Measurements from ENCODE around the gene BTBD18. TPM values are rescaled to one million over a fixed set of nuclear protein-coding genes. Genes with fewer than 3 reads are reported as not detected.

BTBD18 gene
- total and polyA plus RNA-seq, 2 of the 13 experiments (the other 11 are each of a cell fraction or from before 2014, with no cell fraction given) = not detected

- TF ChIP-seq RXRB (CRISPR knock-in tag; IDR thresholded peaks at IDR 0.05; ENCODE audit: borderline replicate concordance) (peak; percentile 47; the same call in 1 of the 2 replicates), SAP130 (CRISPR knock-in tag; IDR thresholded peaks at IDR 0.05; ENCODE audit: low read depth) (peak; percentile 45; the same call in 1 of the 2 replicates), NR2F2 (IDR thresholded peaks at IDR 0.05; ENCODE audit: borderline replicate concordance, low read depth) (peak; percentile 17; the same call in 1 of the 2 replicates), STAG1 (CRISPR knock-in tag; IDR thresholded peaks at IDR 0.05) (0 out of 2 replicates have a peak, but pooled peaks have one; percentile 13), NR2F6 (IDR thresholded peaks at IDR 0.05) (peak; percentile 62; the same call in 1 of the 2 replicates), NR2F6 (CRISPR knock-in tag; IDR thresholded peaks at IDR 0.05) (peak; percentile 2), ZBTB26 (CRISPR knock-in tag; IDR thresholded peaks at IDR 0.05; ENCODE audit: borderline replicate concordance) (0 out of 2 replicates have a peak, but pooled peaks have one; percentile 37), ARID5B (CRISPR knock-in tag; IDR thresholded peaks at IDR 0.05) (peak; percentile 41), ZFX (CRISPR knock-in tag; IDR thresholded peaks at IDR 0.05; ENCODE audit: low read depth) (peak; percentile 18; the same call in 1 of the 2 replicates), GFI1 (CRISPR knock-in tag; IDR thresholded peaks at IDR 0.05; ENCODE audit: borderline replicate concordance) (peak; percentile 71), ZSCAN30 (CRISPR knock-in tag; IDR thresholded peaks at IDR 0.05) (no peak), ETV6 (CRISPR knock-in tag; conservative IDR thresholded peaks at IDR 0.05) (0 out of 2 replicates have a peak, but pooled peaks have one; percentile 24), KDM1A (CRISPR knock-in tag; IDR thresholded peaks at IDR 0.05) (no peak), CREB1 (IDR thresholded peaks at IDR 0.05) (no peak), CREB1 (CRISPR knock-in tag; IDR thresholded peaks at IDR 0.05) (peak; percentile 31; the same call in 1 of the 2 replicates), ELF1 (CRISPR knock-in tag; IDR thresholded peaks at IDR 0.05) (peak; percentile 46; the same call in 1 of the 2 replicates), HNF4A (CRISPR knock-in tag; IDR thresholded peaks at IDR 0.05) (peak; percentile 45; the same call in 1 of the 2 replicates), ELF3 (CRISPR knock-in tag; IDR thresholded peaks at IDR 0.05) (peak; percentile 58; the same call in 1 of the 2 replicates), SALL1 (CRISPR knock-in tag; IDR thresholded peaks at IDR 0.05) (peak; percentile 51; the same call in 1 of the 2 replicates), E2F2 (CRISPR knock-in tag; IDR thresholded peaks at IDR 0.05; ENCODE audit: borderline replicate concordance) (no peak), ZNF710 (CRISPR knock-in tag; IDR thresholded peaks at IDR 0.05; ENCODE audit: borderline replicate concordance) (no peak), ZFY (CRISPR knock-in tag; IDR thresholded peaks at IDR 0.05) (peak; percentile 43), FOSL2 (CRISPR knock-in tag; IDR thresholded peaks at IDR 0.05) (peak; percentile 64; the same call in 1 of the 2 replicates), BCL6 (CRISPR knock-in tag; IDR thresholded peaks at IDR 0.05) (peak; percentile 43; the same call in 1 of the 2 replicates)
Observed at GRCh38 chr11:57798905-57799559, 47.4 kb upstream of the BTBD18 start (continued).

Measured in HepG2 (cell line).